Neural progenitor cell (in vitro differentiated cells): ENCODE measurements around the gene RSU1. TPM values are rescaled to one million over a fixed set of nuclear protein-coding genes. Genes with fewer than 3 reads are reported as not detected.

Experiments used
- DNase-seq: peaks from one replicate; pipeline ENCODE4 v3.0.0-alpha.2; 2016; ENCODE audit warnings: low spot score
- H2AFZ ChIP-seq: fragments of 200-600 bp; sonication (generic); replicated peaks from 2 replicates; pipeline ENCODE4 v1.6.1; 2016; ENCODE audit warnings: antibody characterized with exemption
- H3F3A ChIP-seq: fragments of 200-600 bp; sonication (generic); 2 replicates; pipeline ENCODE4 v1.6.1; 2016; ENCODE audit warnings: antibody characterized with exemption, low read depth
- H3K27ac ChIP-seq: fragments of 200-600 bp; sonication (generic); 2 replicates; pipeline ENCODE4 v1.5.1; 2016; ENCODE audit warnings: mild to moderate bottlenecking
- H3K27me3 ChIP-seq: fragments of 200-600 bp; sonication (generic); 2 replicates; pipeline ENCODE4 v1.6.1; 2016; ENCODE audit warnings: mild to moderate bottlenecking, moderate library complexity
- H3K36me3 ChIP-seq: fragments of 200-600 bp; sonication (generic); 2 replicates; pipeline ENCODE4 v1.5.1; 2016
- H3K4me1 ChIP-seq: fragments of 200-600 bp; sonication (generic); 2 replicates; pipeline ENCODE4 v1.6.1; 2016; ENCODE audit warnings: mixed run types
- H3K4me2 ChIP-seq: fragments of 200-600 bp; sonication (generic); 2 replicates; pipeline ENCODE4 v1.6.1; 2016
- H3K4me3 ChIP-seq: fragments of 200-600 bp; sonication (generic); 2 replicates; pipeline ENCODE4 v1.5.1; 2016
- H3K79me2 ChIP-seq: fragments of 200-600 bp; sonication (generic); 2 replicates; pipeline ENCODE4 v1.6.1; 2016; ENCODE audit warnings: low read depth
- H3K9ac ChIP-seq: fragments of 200-600 bp; sonication (generic); 2 replicates; pipeline ENCODE4 v1.6.1; 2016
- H3K9me3 ChIP-seq: fragments of 200-600 bp; sonication (generic); 2 replicates; pipeline ENCODE4 v1.5.1; 2016; ENCODE audit warnings: low read depth
- H4K20me1 ChIP-seq: fragments of 200-600 bp; sonication (generic); 2 replicates; pipeline ENCODE4 v1.6.1; 2016; ENCODE audit warnings: low read depth
- H3K27ac Mint-ChIP-seq: 3 replicates; pipeline ENCODE4 v1.8.0; 2021; ENCODE audit warnings: mixed read lengths
- H3K27me3 Mint-ChIP-seq: 2 replicates; pipeline ENCODE4 v1.8.0; 2022; ENCODE audit warnings: low read depth, mild to moderate bottlenecking, inconsistent platforms, moderate library complexity, mixed read lengths; ENCODE audit not compliant: insufficient read depth
- H3K36me3 Mint-ChIP-seq: 3 replicates; pipeline ENCODE4 v1.8.0; 2021; ENCODE audit warnings: mixed read lengths
- H3K4me1 Mint-ChIP-seq: 3 replicates; pipeline ENCODE4 v1.8.0; 2021; ENCODE audit warnings: mixed read lengths
- H3K4me3 Mint-ChIP-seq: 3 replicates; pipeline ENCODE4 v1.8.0; 2021; ENCODE audit warnings: mild to moderate bottlenecking, moderate library complexity, mixed read lengths
- H3K9me3 Mint-ChIP-seq: 3 replicates; pipeline ENCODE4 v1.8.0; 2020; ENCODE audit warnings: mixed read lengths
- EZH2 ChIP-seq: fragments of 200-600 bp; sonication (generic); IDR thresholded peaks from 2 replicates; pipeline ENCODE4 v1.6.1; 2017; ENCODE audit warnings: antibody characterized with exemption, mild to moderate bottlenecking, moderate library complexity
- EZH2phosphoT487 ChIP-seq: fragments of 200-600 bp; sonication (generic); IDR thresholded peaks from 2 replicates; pipeline ENCODE4 v1.6.1; 2017; ENCODE audit warnings: antibody characterized with exemption
- total RNA-seq: library from RNA; depleted of rRNA; stranded (reverse); fragments of >200 nt; gene quantifications from 2 replicates; pipeline ENCODE4 v1.2.3, GENCODE V29; 2015; ENCODE audit warnings: low replicate concordance
- TF ChIP-seq, protein P1 (sequence below): fragments of 200-600 bp; sonication (generic); IDR thresholded peaks from 2 replicates; pipeline ENCODE4 v1.5.1; 2017; ENCODE audit warnings: antibody characterized with exemption, mild to moderate bottlenecking

Gene RSU1
- total RNA-seq, 1 donor from 2014 or later: 9.6 TPM

DNA sequence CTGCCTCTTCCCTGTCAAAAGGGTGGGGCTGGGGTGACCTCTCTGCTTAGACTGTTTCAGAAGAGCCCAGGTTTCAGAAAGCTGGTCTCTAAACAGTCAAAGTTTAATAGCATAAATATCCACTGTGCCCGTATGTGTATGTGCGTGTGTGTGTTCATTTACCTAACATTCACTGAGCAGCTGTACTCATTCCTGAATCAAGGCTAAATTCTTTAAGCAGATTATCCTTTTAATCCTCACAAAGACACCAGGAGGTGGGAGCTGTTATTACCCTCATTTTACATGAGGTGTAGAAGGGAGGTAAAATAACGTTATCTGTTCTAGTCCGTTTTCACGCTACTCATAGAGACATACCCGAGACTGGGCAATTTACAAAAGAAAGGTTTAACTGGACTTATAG, 72.2 kb downstream of the RSU1 start:
- Mint-ChIP-seq H3K4me3 (no peak overlapping the region), H3K27ac (no peak overlapping the region), H3K27me3 (no peaks in the 10 kb centered on the region), H3K36me3 (no peaks in the 10 kb centered on the region), H3K9me3 (peaks cover 3% of the 10 kb centered on the region), H3K4me1 (peaks cover 8% of the 10 kb centered on the region)
- TF ChIP-seq EZH2phosphoT487: no peak
- no peak for TF ChIP-seq EZH2
- TF ChIP-seq, protein P1, sequence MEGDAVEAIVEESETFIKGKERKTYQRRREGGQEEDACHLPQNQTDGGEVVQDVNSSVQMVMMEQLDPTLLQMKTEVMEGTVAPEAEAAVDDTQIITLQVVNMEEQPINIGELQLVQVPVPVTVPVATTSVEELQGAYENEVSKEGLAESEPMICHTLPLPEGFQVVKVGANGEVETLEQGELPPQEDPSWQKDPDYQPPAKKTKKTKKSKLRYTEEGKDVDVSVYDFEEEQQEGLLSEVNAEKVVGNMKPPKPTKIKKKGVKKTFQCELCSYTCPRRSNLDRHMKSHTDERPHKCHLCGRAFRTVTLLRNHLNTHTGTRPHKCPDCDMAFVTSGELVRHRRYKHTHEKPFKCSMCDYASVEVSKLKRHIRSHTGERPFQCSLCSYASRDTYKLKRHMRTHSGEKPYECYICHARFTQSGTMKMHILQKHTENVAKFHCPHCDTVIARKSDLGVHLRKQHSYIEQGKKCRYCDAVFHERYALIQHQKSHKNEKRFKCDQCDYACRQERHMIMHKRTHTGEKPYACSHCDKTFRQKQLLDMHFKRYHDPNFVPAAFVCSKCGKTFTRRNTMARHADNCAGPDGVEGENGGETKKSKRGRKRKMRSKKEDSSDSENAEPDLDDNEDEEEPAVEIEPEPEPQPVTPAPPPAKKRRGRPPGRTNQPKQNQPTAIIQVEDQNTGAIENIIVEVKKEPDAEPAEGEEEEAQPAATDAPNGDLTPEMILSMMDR: no peak
- H4K20me1 ChIP-seq: no peaks in the 10 kb centered on the region
- no peak overlapping the region for H3K4me3 ChIP-seq
- H3K4me2 ChIP-seq: no peak overlapping the region
- H3K36me3 ChIP-seq: no peaks in the 10 kb centered on the region
- no peak overlapping the region for H3K9ac ChIP-seq
- H3K27me3 ChIP-seq: no peaks in the 10 kb centered on the region
- no peak overlapping the region for H3K27ac ChIP-seq
- no peaks in the 10 kb centered on the region for H3K9me3 ChIP-seq
- no peaks in the 10 kb centered on the region for H3F3A ChIP-seq
- DNase-seq: peak; percentile 30
- peaks cover 4% of the 10 kb centered on the region for H3K4me1 ChIP-seq
- no peaks in the 10 kb centered on the region for H3K79me2 ChIP-seq
- no peak overlapping the region for H2AFZ ChIP-seq

DNA sequence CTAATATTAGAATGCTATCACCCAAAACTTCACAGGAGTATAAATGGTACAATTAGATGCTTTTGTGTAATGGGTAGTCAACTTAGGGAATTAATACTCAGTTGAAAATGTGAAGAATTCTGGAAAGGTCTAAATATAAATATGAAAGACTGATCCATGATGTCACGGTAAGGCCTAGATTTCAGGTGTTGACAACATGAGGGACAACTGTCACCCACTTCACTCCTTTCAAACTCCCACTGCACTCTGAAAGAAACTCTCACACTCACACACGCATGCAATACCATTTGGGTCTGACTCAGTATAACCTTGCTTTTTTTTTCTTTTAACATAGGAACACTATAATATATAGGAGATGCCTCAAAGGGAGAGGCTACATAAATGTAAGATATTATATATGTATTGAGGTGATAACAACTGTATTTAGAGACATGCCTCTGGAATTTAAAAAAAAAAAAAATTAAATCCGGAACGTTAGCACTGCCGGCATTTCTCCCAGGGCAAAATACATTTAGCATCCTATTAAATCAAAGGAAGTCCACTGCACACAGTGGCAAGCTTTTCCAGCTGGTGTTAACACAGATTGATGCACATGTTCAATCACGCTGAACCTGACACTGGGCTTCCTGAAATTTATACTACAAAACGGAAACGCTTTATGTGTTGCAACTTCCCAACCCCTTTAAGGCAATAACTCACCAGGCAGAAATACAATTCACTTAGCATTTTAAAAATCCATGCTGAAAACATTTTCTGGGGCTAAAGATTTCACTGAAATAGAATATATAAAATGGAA, 74.9 kb downstream of the RSU1 start:
- H4K20me1 ChIP-seq: no peaks in the 10 kb centered on the region
- Mint-ChIP-seq H3K4me1 (peaks cover 8% of the 10 kb centered on the region), H3K9me3 (peaks cover 7% of the 10 kb centered on the region), H3K4me3 (no peak overlapping the region), H3K36me3 (peaks cover 7% of the 10 kb centered on the region), H3K27me3 (no peaks in the 10 kb centered on the region), H3K27ac (no peak overlapping the region)
- no peaks in the 10 kb centered on the region for H3F3A ChIP-seq
- no peaks in the 10 kb centered on the region for H3K27me3 ChIP-seq
- H3K27ac ChIP-seq: no peak overlapping the region
- H3K9ac ChIP-seq: no peak overlapping the region
- no peaks in the 10 kb centered on the region for H3K36me3 ChIP-seq
- DNase-seq: no peak
- H3K4me1 ChIP-seq: peaks cover 4% of the 10 kb centered on the region
- no peak overlapping the region for H3K4me3 ChIP-seq
- no peak overlapping the region for H3K4me2 ChIP-seq
- TF ChIP-seq EZH2 (no peak), EZH2phosphoT487 (no peak)
- H2AFZ ChIP-seq: no peak overlapping the region
- no peaks in the 10 kb centered on the region for H3K9me3 ChIP-seq
- no peaks in the 10 kb centered on the region for H3K79me2 ChIP-seq

DNA sequence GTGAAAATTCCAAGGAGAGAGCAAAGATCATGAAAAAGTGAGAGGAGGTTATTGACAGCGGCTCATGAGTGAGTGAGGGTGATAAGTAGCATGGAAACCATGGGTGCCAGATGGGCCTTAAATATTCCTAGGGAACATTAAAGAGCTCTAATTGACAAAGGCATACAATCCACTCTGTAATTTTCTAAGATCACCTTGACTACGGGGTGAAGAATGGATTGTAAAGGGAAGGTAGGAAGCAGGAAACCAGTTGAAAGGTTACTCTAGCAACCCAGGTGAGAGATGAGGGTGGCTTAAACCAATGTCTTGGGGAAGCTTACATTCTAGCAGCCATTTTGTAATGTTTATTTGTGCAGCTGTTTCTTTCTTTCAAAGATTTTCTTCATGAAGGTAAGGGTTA, 75.7 kb downstream of the RSU1 start:
- Histone ChIP-seq H4K20me1 (no peaks in the 10 kb centered on the region), H3K4me3 (no peak overlapping the region), H3F3A (no peaks in the 10 kb centered on the region), H3K27ac (no peak overlapping the region), H3K79me2 (no peaks in the 10 kb centered on the region), H2AFZ (no peak overlapping the region), H3K9me3 (no peaks in the 10 kb centered on the region), H3K4me2 (no peak overlapping the region), H3K36me3 (no peaks in the 10 kb centered on the region), H3K9ac (no peak overlapping the region), H3K27me3 (no peaks in the 10 kb centered on the region), H3K4me1 (peaks cover 4% of the 10 kb centered on the region)
- Mint-ChIP-seq H3K9me3 (peaks cover 13% of the 10 kb centered on the region), H3K27me3 (peaks cover 1% of the 10 kb centered on the region), H3K4me1 (peaks cover 8% of the 10 kb centered on the region), H3K27ac (no peak overlapping the region), H3K4me3 (no peak overlapping the region), H3K36me3 (peaks cover 7% of the 10 kb centered on the region)
- no peak for DNase-seq
- TF ChIP-seq, protein P1: no peak
- TF ChIP-seq EZH2 (no peak), EZH2phosphoT487 (no peak)

DNA sequence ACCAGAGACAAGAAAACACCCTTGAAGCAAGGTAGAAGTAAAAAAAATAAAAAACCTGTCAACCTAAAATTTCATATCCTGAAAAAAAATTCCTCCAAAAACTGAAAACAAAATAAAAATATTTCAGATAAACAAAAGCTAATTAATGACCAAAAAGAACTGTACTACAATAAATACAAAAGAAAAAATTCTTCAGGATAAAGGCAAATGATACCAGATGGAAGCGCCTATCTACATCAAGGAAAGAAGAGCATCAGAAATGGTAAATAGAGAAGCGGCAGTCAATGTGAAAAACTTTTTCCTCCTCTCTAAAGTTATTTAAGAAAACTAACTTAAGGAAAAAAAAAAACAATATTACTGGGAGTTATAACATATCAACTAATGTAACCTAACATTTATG, 79.8 kb downstream of the RSU1 start:
- H3K27me3 ChIP-seq: no peaks in the 10 kb centered on the region
- Mint-ChIP-seq H3K27me3 (peaks cover 2% of the 10 kb centered on the region), H3K9me3 (peaks cover 20% of the 10 kb centered on the region), H3K4me1 (no peaks in the 10 kb centered on the region), H3K27ac (no peak overlapping the region), H3K36me3 (peaks cover 15% of the 10 kb centered on the region), H3K4me3 (no peak overlapping the region)
- H3K4me1 ChIP-seq: peaks cover 14% of the 10 kb centered on the region
- H4K20me1 ChIP-seq: no peaks in the 10 kb centered on the region
- no peak overlapping the region for H3K4me3 ChIP-seq
- H2AFZ ChIP-seq: no peak overlapping the region
- no peak overlapping the region for H3K4me2 ChIP-seq
- no peaks in the 10 kb centered on the region for H3K9me3 ChIP-seq
- H3K27ac ChIP-seq: no peak overlapping the region
- DNase-seq: no peak
- no peaks in the 10 kb centered on the region for H3K79me2 ChIP-seq
- no peak overlapping the region for H3K9ac ChIP-seq
- H3F3A ChIP-seq: no peaks in the 10 kb centered on the region
- TF ChIP-seq EZH2phosphoT487 (no peak), EZH2 (no peak)
- TF ChIP-seq, protein P1: no peak
- no peaks in the 10 kb centered on the region for H3K36me3 ChIP-seq
